HUDEP-2 (cell line): ENCODE data around the gene INPP5F.
"Not testable (repeated sequence)": the region's sequence is repeated elsewhere in the genome, so short reads cannot be mapped to it uniquely, and the experiment has no call there.

Source experiments
- DNase-seq, 76 experiments: peaks; one replicate each; lab custom pipeline; 2025; ENCODE audit not compliant: unreplicated experiment in 76 of 76; lab: John Stamatoyannopoulos, UW

The INPP5F gene

GRCh38 chr10:119860866-119861607 lies 135.2 kb downstream of the INPP5F start:
- no peak for DNase-seq

- no peak for DNase-seq
Measured at GRCh38 chr10:119862524-119862923, 136.7 kb downstream of the INPP5F start.

GRCh38 chr10:119863951-119864565 lies 138.2 kb downstream of the INPP5F start:
- DNase-seq, result no peak

DNA sequence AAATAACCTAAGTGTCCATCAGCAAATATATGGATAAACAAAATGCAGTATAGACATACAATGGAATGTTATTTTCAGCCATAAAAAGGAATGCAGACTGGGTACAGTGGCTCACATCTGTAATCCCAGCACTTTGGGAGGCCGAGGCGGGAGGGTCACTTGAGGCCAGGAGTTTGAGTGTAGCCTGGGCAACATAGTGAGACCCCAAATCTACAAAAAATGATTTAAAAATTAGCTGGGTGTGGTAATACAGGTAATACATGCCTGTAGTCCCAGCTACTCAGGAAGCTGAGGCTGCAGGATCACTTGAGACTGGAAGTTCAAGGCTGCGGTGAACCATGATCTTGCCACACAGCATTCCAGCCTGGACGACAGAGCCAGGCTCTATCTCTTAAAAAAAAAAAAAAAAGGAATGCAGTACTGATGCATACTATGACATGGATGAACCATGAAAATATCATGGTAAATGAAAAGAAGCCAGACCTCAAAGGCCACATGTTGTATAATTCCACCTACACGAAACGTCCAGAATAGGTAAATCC lies 139.9 kb downstream of the INPP5F start:
- DNase-seq, result no peak

GRCh38 chr10:119867317-119867716 lies 141.5 kb downstream of the INPP5F start:
- DNase-seq, result no peak

DNA sequence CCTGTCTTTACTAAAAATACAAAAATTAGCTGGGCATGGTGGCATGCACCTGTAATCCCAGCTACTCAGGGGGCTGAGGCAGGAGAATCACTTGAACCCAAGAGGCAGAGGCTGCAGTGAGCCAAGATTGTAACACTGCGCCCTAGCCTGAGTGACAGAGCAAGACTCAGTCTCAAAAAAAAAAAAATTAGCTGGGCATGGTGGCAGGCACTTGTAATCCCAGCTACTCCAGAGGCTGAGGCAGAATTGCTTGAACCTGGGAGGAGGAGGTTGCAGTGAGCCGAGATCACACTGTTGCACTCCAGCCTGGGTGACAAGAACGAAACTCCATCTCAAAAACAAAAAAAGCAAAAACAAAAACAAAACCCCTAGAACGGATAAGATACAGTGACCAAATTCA lies 143.5 kb downstream of the INPP5F start:
- DNase-seq, result not testable (repeated sequence)

DNA sequence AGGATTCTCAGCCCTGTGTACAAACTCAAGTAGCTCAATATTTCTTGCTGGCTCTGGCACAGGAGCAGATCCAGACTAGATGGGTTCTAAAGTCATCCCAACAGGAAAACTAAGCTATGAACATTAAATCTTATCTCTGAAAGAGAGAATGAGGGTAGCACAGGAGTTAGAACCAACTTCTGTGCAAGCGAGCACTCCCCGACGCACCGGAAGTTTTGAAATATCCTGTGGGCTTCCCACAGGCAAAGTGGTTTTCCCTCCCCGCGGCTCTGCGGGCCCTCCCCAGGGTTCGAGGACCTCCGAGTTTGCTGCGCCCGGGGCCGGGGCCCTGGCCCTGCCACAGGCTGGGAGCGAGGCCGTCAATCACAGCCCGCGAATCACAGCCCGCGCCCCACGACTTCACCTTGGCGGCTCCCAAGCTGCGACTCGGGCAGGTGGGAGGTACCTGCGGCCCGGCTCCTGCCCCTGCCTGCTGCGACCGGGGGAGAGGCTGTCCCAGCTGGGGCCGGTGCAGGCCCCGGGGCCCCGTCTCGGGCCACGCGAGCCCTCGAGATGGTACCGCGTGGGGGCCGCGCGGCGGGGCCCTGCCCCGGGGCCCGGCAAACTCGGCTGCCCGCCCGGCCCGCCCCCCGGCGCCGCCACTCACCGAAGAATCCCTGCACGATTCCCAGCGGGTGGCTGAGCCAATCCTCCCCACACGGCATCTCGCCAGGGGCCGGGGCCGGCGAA lies 146.2 kb downstream of the INPP5F start:
- peak in 2 of 76 experiments; percentile 6 for DNase-seq

DNA sequence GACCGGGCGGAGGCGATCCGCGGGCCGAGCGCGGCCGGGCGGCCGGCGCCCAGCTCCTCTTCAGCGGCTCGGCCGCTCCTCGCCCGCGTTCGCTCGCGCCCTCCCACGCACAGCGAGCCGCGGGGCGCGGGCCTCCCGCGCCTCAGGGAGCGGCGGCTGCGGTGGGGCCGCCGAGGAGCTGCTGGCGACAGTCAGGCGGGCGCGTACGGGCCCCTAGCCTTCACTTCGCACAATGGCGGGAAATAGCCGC lies 146.7 kb downstream of the INPP5F start, which contains the start of gene MCMBP:
Gene MCMBP (minus strand): TSS at position 234 of the 250 bp plus-strand sequence. CDS start 259 bp downstream, outside the sequence.
- DNase-seq, result peak in 1 of 76 experiments; percentile 44

GRCh38 chr10:119872860-119873681 lies 147.2 kb downstream of the INPP5F start:
- peak in 74 of 76 experiments; percentile 17 to 88 (median 76) for DNase-seq

GRCh38 chr10:119878524-119878923 lies 152.7 kb downstream of the INPP5F start:
- DNase-seq, result no peak
